RWPE1 (cell line): ENCODE measurements around the gene OGFOD2.
A peak's percentile ranks its signal among the peaks of the same experiment; 100 is the strongest.
"Not testable (repeated sequence)": the region's sequence is repeated elsewhere in the genome, so short reads cannot be mapped to it uniquely, and the experiment has no call there.

Experiments used
- CTCF ChIA-PET: fragments of 350-600 bp; sonication (Branson Sonifier 250); formaldehyde crosslinking; extraction: SDS; loops from one replicate; lab custom pipeline; 2021; lab: Yijun Ruan, JAX
- POLR2A ChIA-PET: fragments of 400-600 bp; formaldehyde crosslinking; extraction: SDS; loops from one replicate; lab custom pipeline; 2020; ENCODE audit warnings: antibody characterized with exemption; ENCODE audit not compliant: low non-redundant PET; lab: Yijun Ruan, JAX
- DNase-seq: peaks from one replicate; pipeline ENCODE4 v3.0.0; 2012; ENCODE audit warnings: low spot score
- H3K27ac ChIP-seq: fragments of 450-650 bp; 2 replicates; pipeline ENCODE4 v1.5.1; 2017
- TF ChIP-seq, protein P1 (sequence below): fragments of 450-650 bp; conservative IDR thresholded peaks from 2 replicates; pipeline ENCODE4 v1.5.1; 2017; ENCODE audit warnings: low read depth, mild to moderate bottlenecking

OGFOD2 gene

DNA sequence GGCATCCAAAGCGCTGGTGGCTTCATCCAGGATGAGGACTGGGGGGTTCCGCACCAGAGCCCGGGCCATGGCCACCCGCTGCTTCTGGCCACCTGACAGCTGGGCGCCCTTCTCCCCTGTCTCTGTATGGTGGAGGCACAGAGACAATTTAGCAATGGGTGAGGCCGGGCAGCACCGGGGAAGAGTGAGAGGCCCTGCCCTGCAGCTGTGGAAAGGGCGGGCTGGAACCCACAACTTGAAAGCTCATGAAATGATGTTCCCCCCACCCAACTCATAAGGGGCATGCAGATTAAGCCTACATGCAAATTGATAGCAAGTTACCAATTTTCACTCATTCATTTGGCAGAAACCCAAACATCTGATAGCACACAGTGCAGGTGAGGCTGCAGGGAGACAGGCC is 42.8 kb upstream of the OGFOD2 start:
- 0 out of 2 replicates have a peak overlapping the region, but pooled peaks have one; percentile 6 for H3K27ac ChIP-seq
- TF ChIP-seq, protein P1, sequence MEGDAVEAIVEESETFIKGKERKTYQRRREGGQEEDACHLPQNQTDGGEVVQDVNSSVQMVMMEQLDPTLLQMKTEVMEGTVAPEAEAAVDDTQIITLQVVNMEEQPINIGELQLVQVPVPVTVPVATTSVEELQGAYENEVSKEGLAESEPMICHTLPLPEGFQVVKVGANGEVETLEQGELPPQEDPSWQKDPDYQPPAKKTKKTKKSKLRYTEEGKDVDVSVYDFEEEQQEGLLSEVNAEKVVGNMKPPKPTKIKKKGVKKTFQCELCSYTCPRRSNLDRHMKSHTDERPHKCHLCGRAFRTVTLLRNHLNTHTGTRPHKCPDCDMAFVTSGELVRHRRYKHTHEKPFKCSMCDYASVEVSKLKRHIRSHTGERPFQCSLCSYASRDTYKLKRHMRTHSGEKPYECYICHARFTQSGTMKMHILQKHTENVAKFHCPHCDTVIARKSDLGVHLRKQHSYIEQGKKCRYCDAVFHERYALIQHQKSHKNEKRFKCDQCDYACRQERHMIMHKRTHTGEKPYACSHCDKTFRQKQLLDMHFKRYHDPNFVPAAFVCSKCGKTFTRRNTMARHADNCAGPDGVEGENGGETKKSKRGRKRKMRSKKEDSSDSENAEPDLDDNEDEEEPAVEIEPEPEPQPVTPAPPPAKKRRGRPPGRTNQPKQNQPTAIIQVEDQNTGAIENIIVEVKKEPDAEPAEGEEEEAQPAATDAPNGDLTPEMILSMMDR, result no peak
- ChIA-PET CTCF (interaction anchor here (0.6 kb wide), 1 partner anchor 72 kb away, joined by 7 read pairs; no protein-coding TSS in a partner anchor), POLR2A (no interaction called here)
- no peak for DNase-seq

DNA sequence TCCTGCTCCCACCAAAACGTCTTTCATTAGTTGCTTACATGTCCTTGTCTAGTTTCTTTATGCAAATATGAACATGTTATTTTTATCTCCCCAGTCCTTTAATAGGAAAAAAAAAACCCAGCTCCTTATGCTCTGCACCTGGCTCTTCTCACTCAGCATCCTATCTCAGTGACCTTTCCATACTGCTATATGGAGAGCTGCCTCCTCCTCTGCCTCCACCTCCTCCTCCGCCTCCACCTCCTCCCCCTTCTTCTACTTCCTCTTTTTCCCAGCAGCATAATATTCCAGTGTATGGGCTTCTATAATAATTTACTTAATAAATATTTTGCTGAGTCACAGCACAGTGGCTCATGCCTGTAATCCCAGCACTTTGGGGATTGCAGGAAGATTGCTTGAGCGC is 40.3 kb upstream of the OGFOD2 start:
- TF ChIP-seq, protein P1, result no peak
- H3K27ac ChIP-seq, result peak overlapping the region; percentile 17; the same call in 1 of the 2 replicates
- POLR2A ChIA-PET, result no interaction called here
- no peak for DNase-seq
- CTCF ChIA-PET, result no interaction called here

DNA sequence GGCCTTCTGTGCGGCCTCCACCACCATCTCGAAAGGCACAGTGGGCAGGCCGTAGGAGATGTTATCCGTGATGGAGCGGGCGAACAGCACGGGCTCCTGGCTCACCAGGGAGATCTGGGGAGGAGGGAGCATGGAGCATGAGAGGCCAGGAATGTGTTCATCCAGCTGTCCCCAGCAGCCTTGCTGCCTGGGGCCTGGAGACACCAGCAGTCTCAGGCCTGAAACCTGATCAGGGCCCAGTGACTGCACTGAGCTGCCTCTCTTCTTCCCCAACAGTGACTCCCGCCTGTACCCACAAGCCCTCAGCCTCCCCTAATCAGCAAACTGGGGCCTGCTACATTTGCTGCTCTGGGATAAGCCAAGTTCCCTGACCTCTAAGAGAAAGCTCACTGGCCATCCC is 39.7 kb upstream of the OGFOD2 start:
- H3K27ac ChIP-seq, result peak overlapping the region; percentile 17
- ChIA-PET CTCF (interaction anchor here (0.7 kb wide), 1 partner anchor 11 kb away, joined by 4 read pairs; no protein-coding TSS in a partner anchor), POLR2A (no interaction called here)
- DNase-seq, result no peak
- TF ChIP-seq, protein P1, result no peak

DNA sequence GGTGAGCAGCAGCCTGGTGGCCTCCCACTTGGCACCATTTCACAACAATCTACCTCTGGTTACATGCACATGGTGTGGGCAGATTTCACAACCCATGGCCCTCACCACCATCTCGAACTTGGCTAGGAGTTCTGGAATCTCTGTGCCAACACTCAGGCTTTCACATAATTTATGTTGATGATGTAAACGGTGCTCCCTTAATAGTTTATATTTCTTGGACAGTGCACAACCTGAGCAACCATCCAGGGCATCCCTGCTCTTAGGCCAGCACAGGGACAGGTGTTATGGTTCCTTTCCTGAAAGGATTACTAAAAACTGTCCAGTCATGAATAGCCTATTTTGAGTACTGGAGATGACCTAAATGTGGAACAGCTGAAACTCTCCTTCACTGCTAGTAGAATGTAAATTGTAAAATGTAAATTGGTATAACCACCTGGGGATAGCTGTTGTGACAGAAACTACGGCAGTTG is 37.4 kb upstream of the OGFOD2 start:
- H3K27ac ChIP-seq, result peak overlapping the region; percentile 41; the same call in 1 of the 2 replicates
- DNase-seq, result no peak
- POLR2A ChIA-PET, result no interaction called here
- TF ChIP-seq, protein P1, result no peak
- CTCF ChIA-PET, result no interaction called here

DNA sequence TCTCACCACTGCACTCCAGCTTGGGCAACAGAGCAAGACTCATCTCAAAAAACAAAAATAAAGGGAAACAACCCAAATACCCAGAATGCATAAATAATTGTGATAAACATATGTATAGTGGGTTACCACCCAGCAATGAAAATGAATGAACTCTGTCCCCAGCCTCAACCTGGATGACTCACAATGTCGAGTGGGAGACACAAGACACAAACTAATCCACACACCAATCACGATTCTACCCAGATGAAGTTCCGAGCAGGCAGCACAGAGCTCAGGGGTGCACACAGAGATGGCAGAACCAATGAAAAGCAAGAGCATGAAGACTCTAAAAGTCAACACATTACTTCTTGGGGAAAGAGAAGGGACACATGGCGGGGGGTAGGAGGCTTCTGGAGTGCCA is 35.9 kb upstream of the OGFOD2 start:
- CTCF ChIA-PET, result interaction anchor here (0.8 kb wide), 1 partner anchor 36 kb away, joined by 3 read pairs; the partner anchor contains the start of gene OGFOD2
- no peak for DNase-seq

DNA sequence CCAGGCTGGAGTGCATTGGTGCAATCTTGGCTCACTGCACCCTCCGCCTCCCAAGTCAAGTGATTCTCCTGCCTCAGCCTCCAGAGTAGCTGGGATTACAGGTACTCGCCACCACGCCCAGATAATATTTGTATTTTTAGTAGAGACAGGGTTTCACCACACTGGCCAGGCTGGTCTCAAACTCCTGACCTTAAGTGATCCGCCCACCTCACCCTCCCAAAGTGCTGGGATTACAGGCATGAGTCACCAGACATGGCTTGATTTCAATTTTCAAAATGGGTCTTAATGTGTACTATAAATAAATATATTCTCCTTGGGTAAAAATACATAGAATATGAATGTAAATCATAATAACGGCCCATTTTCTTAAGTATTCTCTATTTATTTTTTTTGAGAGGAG is 33.7 kb upstream of the OGFOD2 start:
- POLR2A ChIA-PET, DNase-seq: not testable (repeated sequence)
- CTCF ChIA-PET, result interaction anchor here (1.6 kb wide), 1 partner anchor 73 kb away, joined by 6 read pairs; no protein-coding TSS in a partner anchor
- peak overlapping the region; percentile 99 for H3K27ac ChIP-seq

More for the DNA sequence above, 35.9 kb upstream of the OGFOD2 start:
- H3K27ac ChIP-seq, result no peak overlapping the region
- POLR2A ChIA-PET, result no interaction called here
- TF ChIP-seq, protein P1, result no peak

DNA sequence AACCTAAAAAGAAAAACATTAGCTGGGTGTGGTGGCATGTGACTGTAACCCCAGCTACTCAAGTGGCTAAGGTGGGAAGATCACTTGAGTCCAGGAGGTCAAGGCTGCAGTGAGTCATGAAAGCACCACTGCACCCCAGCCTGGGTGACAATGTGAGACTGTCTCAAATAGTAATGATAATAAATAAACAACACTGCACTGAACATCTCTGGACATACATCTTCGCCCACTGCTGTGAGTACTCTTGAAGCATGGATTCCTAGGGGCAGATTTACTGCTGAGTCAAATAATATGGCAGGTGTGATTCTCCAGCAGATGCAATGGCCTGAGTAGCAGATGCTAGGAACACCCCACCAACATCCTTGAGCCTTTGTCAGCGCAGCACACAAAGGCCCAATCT is 32.4 kb upstream of the OGFOD2 start:
- TF ChIP-seq, protein P1, result no peak
- peak overlapping the region; percentile 99 for H3K27ac ChIP-seq
- POLR2A ChIA-PET, result interaction anchor here (0.6 kb wide), 1 partner anchor 641 kb away, joined by 3 read pairs; no protein-coding TSS in a partner anchor
- CTCF ChIA-PET, result no interaction called here
- no peak for DNase-seq
